HG03460 (cell line): ENCODE data around the gene EXD3.

Experiments
- ATAC-seq: cut with Tn5 transposase; IDR thresholded peaks from one replicate; pipeline ENCODE4 v1.9.1; 2021; ENCODE audit not compliant: unreplicated experiment

The EXD3 gene

DNA sequence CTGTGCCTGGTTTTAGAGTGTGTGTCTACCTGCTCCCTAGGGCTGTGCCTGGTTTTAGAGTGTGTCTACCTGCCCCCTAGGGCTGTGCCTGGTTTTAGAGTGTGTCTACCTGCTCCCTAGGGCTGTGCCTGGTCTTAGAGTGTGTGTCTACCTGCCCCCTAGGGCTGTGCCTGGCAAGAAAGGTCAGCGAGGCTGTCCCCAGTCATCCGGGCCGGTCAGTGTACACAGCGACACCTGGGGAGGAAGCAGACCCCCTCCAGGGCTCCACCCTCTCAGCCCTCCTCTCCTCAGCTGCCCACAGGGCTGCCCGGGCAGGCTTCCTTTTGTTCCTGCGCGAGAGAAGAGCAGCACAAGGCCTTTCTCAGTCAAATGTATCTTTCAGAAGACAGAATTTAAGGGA, 125.0 kb downstream of the EXD3 start:
- ATAC-seq = no peak

DNA sequence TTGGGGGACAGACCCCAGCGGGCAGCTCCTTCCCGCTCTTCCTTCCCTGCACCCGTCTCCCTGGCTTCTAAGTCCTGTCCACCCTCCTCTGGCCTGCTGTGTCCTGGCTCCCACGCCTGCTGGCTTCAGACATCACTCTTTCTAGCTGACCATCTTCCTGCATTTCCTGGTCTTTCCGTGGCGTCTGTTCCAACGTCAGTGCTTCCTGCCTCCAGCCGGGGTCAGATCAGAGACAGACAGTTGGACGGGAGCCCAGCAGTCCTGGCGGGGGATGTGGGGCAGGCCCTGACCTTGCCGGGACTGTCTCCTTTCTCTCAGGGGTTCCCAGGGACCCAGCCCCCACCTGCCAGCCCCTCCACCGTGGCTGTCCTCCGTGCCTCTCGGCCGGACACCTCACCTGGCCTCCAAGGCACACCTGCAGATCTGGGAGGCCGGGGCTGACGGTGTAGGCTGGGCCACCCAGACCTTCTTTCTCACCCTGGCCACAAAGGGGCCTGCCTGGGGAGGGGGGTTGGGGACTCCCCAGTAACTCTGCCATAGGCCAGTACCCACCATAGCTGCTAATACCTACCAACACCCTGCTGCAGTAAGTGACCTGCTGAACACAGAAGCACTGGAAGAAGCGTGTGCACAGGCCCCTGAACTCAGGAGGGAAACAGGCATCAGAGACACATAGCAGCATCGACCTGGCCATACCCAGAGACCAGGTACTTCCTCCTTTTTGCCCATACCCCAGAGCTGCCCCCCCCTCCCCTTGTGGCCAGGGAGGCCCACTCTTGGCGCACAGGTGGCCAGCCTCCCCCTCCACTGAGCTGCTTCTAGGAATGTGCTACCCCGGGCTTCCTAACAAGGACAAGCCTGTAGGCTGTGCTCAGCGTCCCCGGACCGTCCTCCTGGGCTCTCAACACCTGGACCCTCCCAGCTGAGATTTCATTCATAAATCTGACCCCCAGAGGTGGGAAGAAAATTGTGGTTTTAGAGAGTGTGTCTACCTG, 126.0 kb downstream of the EXD3 start:
- no peak for ATAC-seq

DNA sequence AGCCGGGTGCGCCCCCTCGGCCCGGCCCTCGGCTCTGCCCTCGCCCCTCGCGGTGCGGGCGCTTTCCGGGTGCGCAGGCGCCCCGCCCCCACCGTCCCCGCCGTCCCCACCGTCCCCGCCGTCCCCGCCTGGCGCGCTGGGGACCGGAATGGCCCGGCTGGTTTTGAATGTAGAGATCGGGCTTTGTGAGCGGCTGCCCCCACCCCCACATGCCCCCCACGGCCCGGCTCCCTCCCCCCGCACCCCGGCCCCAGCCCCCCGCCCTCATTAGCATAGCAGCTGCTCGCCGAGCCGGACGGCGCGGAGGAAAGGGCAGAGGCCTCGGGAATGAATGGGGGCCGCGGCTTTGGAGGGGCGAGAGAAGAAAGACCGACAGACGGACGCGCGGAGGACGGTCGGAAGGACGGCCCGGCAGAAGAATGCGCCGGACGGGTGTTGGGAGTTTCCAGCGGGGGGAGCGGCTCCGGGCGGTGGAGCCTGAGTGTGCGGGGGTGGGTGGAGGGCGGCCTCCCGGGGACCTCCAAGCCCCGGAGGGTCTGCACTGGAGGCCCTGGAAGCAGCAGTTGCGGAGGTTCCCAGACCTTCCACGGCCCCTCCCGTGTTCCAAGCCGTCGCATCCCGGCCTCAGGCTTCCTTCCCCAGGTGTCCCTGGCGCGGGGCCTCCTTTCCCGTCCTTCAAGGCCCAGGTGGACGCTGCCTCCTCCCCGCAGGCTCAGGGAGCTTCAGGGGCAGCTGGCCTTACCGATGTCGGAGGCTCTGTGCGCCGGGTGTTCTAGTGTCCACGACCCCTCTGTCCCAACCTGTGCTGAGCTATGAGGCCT, 126.9 kb downstream of the EXD3 start:
- ATAC-seq = no peak

DNA sequence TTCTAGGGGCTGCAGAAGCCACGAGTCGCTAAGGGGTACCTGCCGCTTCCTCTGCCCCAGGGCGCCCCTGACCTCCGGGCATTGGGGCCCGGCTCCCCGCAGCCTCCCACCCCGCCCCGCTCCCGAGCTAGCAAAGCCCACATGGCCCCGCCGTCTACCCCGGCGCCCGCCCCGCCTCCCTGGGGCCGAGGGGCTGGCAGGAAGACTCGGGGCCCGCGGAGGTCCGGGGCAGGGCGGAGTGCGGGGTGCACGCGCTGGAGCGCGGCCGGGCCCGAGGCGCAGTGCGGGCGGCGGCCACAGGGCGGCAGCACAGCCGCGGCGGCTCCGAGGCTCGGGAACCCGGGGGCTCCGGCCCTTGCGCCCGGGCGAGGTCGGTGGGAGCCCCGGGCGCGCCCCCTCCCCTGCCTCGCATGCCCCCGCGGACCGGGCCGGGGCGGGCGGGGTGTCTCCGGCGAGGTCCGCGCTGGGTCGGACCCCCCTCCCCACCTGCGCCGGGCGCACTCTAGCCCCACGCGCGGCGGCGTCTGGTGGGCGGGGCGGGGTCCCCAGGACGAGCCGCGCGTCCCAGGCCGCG, 127.6 kb downstream of the EXD3 start:
- no peak for ATAC-seq

DNA sequence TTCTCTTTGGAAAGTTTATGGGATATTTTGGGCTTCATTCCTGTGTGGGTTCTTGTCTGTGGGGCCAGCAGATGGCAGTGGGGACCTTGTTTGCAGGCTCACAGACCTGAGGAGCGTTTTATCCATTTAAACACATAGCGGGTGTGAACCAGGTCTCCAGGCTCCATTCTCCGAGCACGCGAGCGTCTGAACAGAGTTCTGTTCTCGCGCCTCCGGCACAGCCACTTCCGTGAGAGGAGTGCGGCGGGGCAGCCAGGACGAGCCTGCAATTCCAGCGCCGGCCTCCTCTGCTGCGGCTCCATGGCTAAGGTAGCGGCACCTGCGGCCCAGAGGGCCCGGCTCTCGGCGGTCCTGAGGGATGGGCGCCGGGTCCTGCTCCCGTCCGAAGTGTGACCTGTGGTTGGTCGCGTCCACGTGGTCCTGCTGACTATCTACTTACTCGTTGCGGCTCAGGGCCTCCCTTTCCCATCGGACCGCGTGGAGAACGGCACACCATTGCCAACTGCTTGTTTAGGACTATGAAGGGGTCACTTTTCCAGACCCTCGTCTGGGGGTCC, 128.2 kb downstream of the EXD3 start:
- no peak for ATAC-seq

DNA sequence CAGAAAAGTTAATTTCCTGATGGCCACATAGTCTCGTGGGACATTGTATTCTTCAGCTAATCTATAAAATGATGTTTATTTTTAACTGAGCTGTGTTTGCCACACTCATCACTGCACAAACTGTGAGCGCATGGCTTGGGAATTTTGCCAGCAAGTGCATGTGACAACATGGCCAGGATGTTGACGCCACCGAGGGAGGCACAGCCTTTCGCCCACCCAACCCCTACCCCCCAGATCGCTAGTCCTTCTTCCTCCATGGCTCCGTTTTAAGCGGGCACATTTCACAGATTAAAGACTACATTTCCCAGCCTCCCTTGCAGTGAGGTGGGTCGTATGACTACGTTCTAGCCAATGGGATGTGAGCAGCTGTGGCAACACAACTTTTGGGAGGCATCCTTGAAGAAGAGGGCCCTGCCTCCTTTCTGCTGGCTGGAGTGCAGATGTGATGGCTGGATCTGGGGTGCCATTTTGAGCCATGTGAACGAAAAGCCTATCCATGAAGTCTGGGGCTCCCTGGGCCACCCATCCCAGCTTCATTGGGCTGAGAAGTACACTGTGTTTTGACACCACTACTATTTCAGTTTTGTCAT, 128.8 kb downstream of the EXD3 start:
- ATAC-seq = no peak

DNA sequence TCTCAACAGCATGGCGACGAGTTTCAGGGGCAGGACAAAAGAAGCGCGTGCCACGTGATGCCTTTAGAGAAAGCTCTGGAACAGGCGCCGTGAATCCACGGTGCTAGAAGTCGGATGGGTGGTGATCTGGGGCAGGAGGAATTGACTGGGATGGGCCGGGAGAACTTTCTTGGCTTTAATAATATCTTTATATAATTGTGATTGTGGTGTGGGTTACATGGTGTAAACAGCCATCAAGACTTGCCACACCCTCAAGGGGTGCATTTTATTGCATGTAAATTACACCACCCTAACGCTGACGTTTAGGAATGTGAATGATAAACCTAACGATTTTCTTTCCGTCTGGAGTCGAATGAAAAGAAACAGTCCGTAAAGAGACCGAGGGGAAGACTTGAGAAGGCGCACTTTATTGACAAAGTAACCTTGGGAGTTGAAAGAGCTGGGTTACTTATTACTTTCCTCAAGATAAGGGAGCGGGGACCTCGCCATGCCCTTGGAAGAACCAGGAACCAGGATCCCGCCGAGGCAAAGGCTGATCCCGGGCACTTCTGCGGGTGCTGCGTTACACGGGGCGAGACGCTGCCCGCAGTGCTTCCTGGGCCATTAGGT, 129.4 kb downstream of the EXD3 start:
- ATAC-seq = no peak

DNA sequence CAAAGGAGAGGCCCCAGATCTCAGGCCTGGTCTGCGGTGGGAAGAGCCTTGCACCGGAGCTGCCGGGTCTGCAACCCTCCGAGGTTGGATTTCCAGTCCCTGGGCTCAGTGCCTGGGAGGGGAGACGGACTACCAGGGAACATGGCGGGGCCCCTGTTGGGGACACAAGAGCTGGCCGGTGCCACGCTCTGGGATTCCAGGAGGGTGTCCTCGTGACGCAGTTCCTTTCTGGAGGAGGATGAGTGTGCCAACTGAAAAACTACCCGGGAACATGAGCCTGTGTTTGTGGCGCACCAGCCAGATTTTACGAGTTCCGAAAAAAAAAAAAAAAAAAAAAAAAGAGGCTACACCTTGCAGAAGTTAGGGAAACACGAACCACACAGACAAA, 129.9 kb downstream of the EXD3 start:
- ATAC-seq = no peak

DNA sequence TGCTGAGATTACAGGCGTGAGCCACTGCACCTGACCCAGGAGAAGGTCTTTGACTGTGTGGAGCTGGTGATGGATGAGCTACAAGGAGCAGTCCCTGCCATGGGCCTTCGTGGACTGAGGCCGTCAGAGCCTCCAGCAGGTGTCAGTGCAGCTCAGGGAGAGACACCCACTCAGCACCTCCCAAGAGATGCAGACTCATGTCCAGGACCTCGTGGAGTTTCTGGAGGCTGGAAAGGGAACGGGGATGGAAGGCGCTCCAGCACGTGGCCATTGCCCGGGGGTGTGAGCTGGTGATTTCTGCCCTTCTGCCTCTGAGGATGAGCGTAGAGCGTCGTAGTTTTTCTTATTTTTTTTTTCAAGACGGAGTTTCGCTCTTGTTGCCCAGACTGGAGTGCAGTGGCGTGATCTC, 136.0 kb downstream of the EXD3 start:
- no peak for ATAC-seq

DNA sequence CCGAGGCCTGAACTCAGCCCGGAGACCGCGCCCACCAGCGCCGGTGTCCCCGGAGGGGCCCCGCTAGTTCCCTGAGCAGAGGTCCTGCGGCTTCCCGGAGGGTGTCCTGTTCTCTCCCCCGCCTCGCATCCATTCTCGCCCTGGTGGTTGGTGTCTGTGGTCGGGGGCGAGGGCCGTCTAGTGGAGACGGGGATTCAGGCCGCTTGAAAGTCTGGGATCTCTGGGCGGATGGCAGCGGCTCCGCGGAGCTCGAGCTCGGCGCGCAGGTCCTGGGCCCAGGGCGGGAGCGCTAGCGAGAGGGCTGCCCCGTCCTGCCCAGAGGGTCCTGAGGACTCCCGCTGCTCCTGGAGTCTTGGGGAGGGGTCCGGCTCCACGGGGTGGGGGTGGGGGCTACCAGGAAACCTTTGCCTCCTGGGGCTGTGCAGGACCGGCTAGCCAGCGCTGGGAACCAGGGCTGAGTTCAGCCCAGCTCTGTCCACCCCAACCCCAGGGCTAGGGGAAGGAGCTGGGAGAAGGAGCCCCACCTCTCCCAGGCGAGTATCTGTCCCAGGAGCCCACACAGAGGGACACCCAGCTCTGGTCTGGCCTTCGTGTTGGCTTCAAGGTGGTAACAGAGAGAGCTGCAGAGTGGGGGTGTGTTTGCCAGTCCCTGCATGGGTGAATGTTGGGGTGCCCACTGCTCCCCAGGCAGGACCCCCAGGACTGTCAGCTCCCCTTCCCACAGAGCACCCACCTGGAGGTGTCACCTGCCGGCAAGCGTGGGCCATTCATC, 141.4 kb downstream of the EXD3 start:
- no peak for ATAC-seq

DNA sequence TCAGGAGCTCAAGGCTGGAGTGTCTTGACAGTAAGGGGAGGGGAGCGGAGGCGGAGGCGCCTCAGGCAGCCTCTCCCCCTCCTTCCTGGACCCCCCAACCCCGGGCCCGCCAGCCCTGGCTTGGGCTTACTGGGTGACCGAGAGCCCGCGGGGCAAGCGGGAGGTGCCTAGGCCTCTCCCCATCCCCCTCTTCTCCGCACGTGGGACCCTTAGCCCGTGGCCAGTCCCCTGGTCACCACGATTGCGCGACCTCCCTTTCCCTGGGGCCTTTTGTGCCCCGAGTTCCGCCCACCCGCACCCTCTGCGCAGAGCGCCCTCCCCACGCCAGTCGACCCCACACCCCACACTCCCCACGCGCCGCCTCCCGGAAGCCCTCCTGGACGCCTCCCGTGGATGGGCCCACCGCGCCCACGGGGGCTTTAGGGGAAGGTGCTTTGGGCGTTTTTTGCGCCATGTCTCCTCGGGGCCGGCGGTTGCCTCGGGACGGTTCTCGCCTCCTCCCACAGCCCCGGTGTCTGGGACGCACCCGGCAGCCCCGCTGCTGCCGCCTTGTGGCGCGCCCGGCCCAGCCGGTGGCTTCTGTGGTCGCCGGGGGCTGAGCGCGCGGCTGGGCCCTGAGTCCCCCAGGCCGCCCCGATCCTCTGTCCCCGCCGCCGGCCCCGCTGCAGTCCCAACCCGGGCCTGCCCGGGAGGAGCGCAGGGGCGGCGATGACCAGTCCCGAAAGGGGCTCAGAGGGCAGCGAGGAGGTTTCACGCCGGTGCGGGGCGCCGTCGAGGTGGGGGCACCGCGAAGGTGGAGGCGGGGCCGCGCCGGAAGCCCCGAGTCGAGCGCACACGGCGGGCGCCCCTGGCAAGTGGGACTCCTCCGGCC, 142.3 kb downstream of the EXD3 start:
- no peak for ATAC-seq

DNA sequence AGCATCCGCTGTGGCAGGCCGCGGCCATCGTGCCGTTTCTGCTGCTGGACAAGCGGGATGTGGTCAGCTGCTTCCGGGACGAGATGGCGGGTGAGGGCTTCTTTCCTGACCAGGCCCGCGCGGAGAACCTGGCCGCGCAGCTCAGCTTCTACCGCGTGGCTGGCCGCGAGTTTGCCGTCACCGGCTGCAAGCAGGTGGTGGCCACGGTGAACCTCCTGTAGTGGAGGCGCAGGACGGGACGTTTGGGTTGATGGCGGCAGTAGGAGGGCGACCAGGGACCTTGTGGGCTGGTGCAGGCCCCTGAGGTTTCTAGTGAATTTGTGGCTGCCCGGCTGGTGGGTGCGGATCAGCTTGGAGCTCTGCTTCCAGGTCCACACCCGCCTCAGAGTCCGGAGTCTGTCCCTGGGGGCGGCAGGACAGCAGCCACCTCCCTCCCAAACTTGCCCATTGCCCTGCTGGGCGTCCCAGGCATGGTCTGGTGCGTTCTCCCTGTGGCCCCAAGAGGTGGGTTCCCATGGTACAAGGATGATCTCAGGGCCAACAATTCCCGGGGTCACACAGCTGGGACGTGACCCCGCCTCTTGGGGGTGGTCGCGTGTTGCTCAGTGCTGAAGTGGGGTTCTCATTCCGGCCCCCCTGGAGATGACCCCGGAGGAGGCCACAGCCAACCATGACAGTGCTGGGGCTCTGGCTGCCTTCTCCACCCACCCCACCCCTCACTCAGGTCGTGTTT, 143.1 kb downstream of the EXD3 start:
- no peak for ATAC-seq

DNA sequence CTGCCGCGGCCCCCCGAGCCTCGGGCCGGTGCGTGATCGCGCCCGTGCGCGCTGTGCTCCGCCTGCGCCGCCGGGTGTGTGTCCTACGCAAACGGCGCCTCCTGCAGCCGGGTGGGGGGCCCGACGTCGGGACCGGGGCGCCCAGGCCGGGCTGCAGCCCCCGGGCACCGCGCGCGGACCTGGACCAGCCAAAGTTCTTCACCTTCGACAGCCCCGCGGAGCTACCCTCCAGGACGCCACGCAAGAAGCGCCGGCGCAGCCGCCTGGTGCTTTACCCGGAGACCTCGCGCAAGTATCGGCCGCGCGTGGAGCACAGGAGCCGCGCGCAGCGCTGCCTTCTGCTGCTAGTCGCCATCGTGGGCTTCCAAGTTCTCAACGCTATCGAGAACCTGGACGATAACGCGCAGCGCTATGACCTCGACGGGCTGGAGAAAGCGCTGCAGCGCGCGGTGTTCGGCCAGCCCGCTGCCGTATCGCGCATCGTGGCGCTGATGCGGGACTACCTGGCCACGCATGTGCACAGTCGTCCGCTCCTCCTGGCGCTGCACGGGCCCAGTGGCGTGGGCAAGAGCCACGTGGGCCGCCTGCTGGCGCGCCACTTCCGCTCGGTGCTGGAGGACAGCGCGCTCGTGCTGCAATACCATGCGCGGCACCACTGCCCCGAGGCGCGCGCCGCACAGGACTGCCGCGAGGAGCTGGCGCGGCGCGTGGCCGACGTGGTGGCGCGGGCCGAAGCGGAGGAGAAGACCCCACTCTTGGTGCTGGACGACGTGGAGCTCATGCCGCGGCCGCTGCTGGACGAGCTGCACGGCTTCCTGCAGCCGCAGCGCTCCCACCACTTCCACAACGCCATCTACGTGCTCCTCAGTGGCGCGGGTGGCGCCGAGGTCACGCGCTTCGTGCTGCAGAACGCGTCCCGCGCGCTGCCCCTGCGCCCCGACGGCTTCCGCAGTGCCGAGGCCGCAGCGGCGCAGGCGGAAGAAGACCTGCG, 143.9 kb downstream of the EXD3 start:
- ATAC-seq = no peak

DNA sequence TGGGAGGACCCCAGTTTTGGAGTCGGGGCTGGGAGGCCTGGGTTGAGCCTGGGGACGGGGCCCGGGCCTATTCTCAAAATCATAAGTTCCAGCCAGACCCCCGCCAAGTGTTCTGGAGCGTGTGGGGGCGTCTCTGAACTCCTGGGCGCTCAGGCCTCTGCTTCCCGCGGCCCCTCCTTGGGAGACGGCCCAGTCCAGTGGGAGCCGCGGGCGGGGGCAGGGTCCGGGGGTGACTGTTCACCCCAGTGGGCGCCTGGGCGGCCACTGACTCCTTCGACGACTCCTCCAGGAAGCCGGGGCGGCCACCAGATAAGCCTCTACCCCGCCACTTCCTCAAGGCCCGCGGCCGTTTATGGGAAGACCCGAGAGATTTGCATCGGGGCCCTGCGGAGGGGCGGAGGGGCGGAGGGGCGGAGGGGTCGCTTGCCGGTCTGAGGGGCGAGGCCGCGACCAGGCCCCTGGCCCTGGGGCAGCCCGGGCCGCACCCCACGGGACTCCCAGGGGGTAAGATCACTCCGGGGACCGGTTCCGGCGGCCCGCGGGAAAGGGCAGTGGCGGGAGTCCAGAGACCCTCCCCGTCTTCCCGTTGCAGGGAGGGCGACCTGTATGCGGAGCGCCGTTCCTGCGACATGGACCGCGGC, 144.8 kb downstream of the EXD3 start:
- peak; percentile 19 for ATAC-seq

DNA sequence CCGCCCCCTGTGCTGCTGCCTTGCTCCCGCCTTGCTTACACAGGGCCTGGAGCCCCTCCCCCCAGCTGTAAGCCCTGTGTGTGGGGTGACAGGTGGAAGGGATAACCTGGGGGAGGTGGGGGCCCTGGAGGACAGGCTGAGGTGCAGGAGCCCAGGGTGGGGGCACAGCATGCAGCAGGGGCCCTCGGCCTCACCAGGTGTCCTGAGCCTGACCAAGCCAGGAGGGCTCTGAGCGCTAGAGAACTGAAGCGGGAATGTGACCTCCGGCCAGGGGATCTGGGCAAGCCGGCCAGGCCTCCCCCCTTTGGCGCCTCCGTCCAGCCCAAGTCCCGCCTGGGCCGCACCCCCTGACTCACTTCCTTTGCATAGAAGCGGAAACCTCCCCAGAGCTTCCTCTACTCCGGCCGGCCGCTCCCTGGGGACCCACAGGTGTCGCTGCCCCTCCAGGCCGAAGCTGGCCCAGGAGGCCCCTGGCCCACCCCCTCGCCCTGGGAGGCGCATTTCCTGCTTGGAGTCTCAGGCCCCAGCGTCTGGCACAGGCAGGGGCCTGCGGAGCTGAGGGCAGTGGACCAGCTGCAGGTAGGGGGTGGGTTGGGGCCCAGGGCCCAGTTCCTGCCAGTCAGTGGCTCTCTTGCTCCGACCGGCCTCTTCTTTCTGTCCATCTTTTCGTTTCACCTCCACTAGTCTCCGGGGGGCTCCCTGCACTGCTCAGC, 145.5 kb downstream of the EXD3 start, which contains the start of gene TOR4A:
TSS of gene TOR4A (plus strand) at position 398 of the 713 bp plus-strand sequence. CDS start 964 bp downstream, outside the sequence.
- peak; percentile 77 for ATAC-seq
